Testis (tissue), 3 donors: Measurements from ENCODE around the gene CLCN1. TPM values are rescaled to one million over a fixed set of nuclear protein-coding genes. Genes with fewer than 3 reads are reported as not detected.
A peak's percentile ranks its signal among the peaks of the same experiment; 100 is the strongest.
"Not testable (repeated sequence)": the region's sequence is repeated elsewhere in the genome, so short reads cannot be mapped to it uniquely, and the experiment has no call there.

ENCODE experiments used
- DNase-seq: peaks from one replicate; pipeline ENCODE4 v3.0.0-alpha.2; 2019
- H3K27ac ChIP-seq, 2 donors: fragments of 200-600 bp; sonication (generic); one replicate each; pipeline ENCODE4 v1.5.1; 2019
- H3K27me3 ChIP-seq: fragments of 200-600 bp; sonication (generic); one replicate; pipeline ENCODE4 v1.5.1; 2019
- H3K36me3 ChIP-seq: fragments of 200-600 bp; sonication (generic); one replicate; pipeline ENCODE4 v1.5.1; 2017; ENCODE audit warnings: low read depth; ENCODE audit errors: missing control alignments
- H3K4me1 ChIP-seq: fragments of 200-600 bp; sonication (generic); one replicate; pipeline ENCODE4 v1.5.1; 2019
- H3K4me3 ChIP-seq, 2 donors: fragments of 200-600 bp; sonication (generic); one replicate each; pipeline ENCODE4 v1.5.1; 2017 to 2019
- H3K9me3 ChIP-seq: fragments of 200-600 bp; sonication (generic); one replicate; pipeline ENCODE4 v1.5.1; 2017
- CTCF ChIP-seq, 3 experiments: fragments of 450-650 bp in 2 of 3; fragments of 200-600 bp in 1 of 3; sonication (generic) in 1 of 3; IDR thresholded peaks; one replicate each; pipeline ENCODE4 v1.5.1; 2016 to 2019; ENCODE audit warnings: antibody characterized with exemption in 3 of 3, mild to moderate bottlenecking in 2 of 3, moderate library complexity in 1 of 3
- POLR2A ChIP-seq: fragments of 450-650 bp; IDR thresholded peaks from one replicate; pipeline ENCODE4 v1.6.1; 2017; ENCODE audit warnings: antibody characterized with exemption, mild to moderate bottlenecking, moderate library complexity
- WGBS, 2 donors: methylation state at CpG; one replicate each; pipeline ENCODE4 v1.1.5; 2018; 5-methylcytosine and 5-hydroxymethylcytosine counted together
- intact Hi-C: fragments of 100-400 bp; cut with DNase I; formaldehyde crosslinking; loops from one replicate; pipeline ENCODE4 v1.15.1; 2023; ENCODE audit warnings: low total_unique reads
- polyA plus RNA-seq: library from polyadenylated mRNA; stranded (reverse); fragments of 350-450 nt; fragmentation: Illumina TruSeq; extraction: RNeasy Lipid Tissue Mini Kit (QIAGEN cat#74804); gene quantifications from one replicate; pipeline ENCODE4 v1.2.3, GENCODE V29; 2014; ENCODE audit warnings: low read depth, low replicate concordance; ENCODE audit not compliant: insufficient read depth
- total RNA-seq, 2 donors: library from RNA; depleted of rRNA; stranded (reverse); fragments of >200 nt; gene quantifications; one replicate each; pipeline ENCODE4 v1.2.3, GENCODE V29; 2016

Gene CLCN1
- total and polyA plus RNA-seq, 3 donors from 2014 or later = 1.1 to 2.7 (median 1.4) TPM

- H3K27ac ChIP-seq = peak overlapping the region in 1 of 2 donors; percentile 87
- no peak for DNase-seq
- WGBS, 2 donors = 89 to 96% methylated on average over 2 to 10 of the region's 10 CpGs
Observed at GRCh38 chr7:143390104-143390772, 74.3 kb downstream of the CLCN1 start.

GRCh38 chr7:143390773-143391317 lies 74.9 kb downstream of the CLCN1 start:
- Histone ChIP-seq H3K4me1 (peaks cover 56% of the 10 kb centered on the region), H3K27ac (peak overlapping the region; percentile 72 to 87), H3K9me3 (no peaks in the 10 kb centered on the region), H3K4me3 (no peak overlapping the region), H3K36me3 (no peaks in the 10 kb centered on the region), H3K27me3 (no peaks in the 10 kb centered on the region)
- TF ChIP-seq CTCF (IDR thresholded peaks at IDR 0.05) = no peak
- TF ChIP-seq POLR2A = no peak
- WGBS, 2 donors = 61 to 82% methylated on average over 9 of the region's 9 CpGs
- DNase-seq = no peak
- intact Hi-C loops = no loop called here

More at GRCh38 chr7:143390104-143390772, 74.3 kb downstream of the CLCN1 start:
- intact Hi-C loops = no loop called here
- Histone ChIP-seq H3K4me1 (peaks cover 56% of the 10 kb centered on the region), H3K36me3 (no peaks in the 10 kb centered on the region), H3K9me3 (no peaks in the 10 kb centered on the region), H3K4me3 (no peak overlapping the region), H3K27me3 (no peaks in the 10 kb centered on the region)
- TF ChIP-seq CTCF (IDR thresholded peaks at IDR 0.05) (no peak), POLR2A (no peak)

GRCh38 chr7:143391462-143392404 lies 75.8 kb downstream of the CLCN1 start:
- H3K27me3 ChIP-seq = no peaks in the 10 kb centered on the region
- 31 to 39% methylated on average over 8 to 24 of the region's 24 CpGs for WGBS, 2 donors
- H3K4me3 ChIP-seq = no peak overlapping the region
- H3K27ac ChIP-seq = peak overlapping the region; percentile 72 to 87
- H3K36me3 ChIP-seq = no peaks in the 10 kb centered on the region
- no peak for TF ChIP-seq POLR2A
- no peak for TF ChIP-seq CTCF (IDR thresholded peaks at IDR 0.05)
- no peaks in the 10 kb centered on the region for H3K9me3 ChIP-seq
- intact Hi-C loops = no loop called here
- peak; percentile 80 for DNase-seq
- H3K4me1 ChIP-seq = peaks cover 51% of the 10 kb centered on the region

GRCh38 chr7:143392427-143392826 lies 76.5 kb downstream of the CLCN1 start:
- H3K4me3 ChIP-seq, intact Hi-C loops, DNase-seq, H3K9me3 ChIP-seq, H3K36me3 ChIP-seq, H3K27me3 ChIP-seq: not testable (repeated sequence)
- peaks cover 45% of the 10 kb centered on the region for H3K4me1 ChIP-seq
- 76 to 78% methylated on average over 8 of the region's 8 CpGs for WGBS, 2 donors
- peak overlapping the region; percentile 72 to 87 for H3K27ac ChIP-seq

- Histone ChIP-seq H3K4me1 (peaks cover 44% of the 10 kb centered on the region), H3K36me3 (no peaks in the 10 kb centered on the region), H3K27ac (peak overlapping the region in 1 of 2 donors; percentile 87), H3K9me3 (no peaks in the 10 kb centered on the region), H3K27me3 (no peaks in the 10 kb centered on the region), H3K4me3 (no peak overlapping the region)
- 97% methylated on average over 6 of the region's 6 CpGs for WGBS, 2 donors
- no peak for DNase-seq
- no peak for TF ChIP-seq CTCF (IDR thresholded peaks at IDR 0.05)
- TF ChIP-seq POLR2A = no peak
- intact Hi-C loops = no loop called here
Observed at GRCh38 chr7:143392875-143393266, 77.0 kb downstream of the CLCN1 start.
